Astrocyte (in vitro differentiated cells and primary cell): Measurements from ENCODE around the gene AKT3. TPM values are rescaled to one million over a fixed set of nuclear protein-coding genes. Genes with fewer than 3 reads are reported as not detected.

Source experiments
- DNase-seq: peaks from one replicate; pipeline ENCODE4 v3.0.0-alpha.2; 2010; ENCODE audit warnings: low read depth
- FAIRE-seq: peaks from 2 replicates; lab custom pipeline; 2011; peaks lifted over from hg19 to GRCh38; lab: Jason Lieb, UNC
- H2AFZ ChIP-seq: 2 replicates; pipeline ENCODE4 v1.6.0; 2012; ENCODE audit warnings: low read depth, low read length, inconsistent platforms
- H3K27ac ChIP-seq: 2 replicates; pipeline ENCODE4 v1.5.1; 2011; ENCODE audit warnings: low read depth, low read length, inconsistent platforms
- H3K27me3 ChIP-seq: 2 replicates; pipeline ENCODE4 v1.6.0; 2011; ENCODE audit warnings: low read length, inconsistent platforms; ENCODE audit not compliant: insufficient read depth
- H3K36me3 ChIP-seq: 2 replicates; pipeline ENCODE4 v1.5.1; 2011; ENCODE audit warnings: low read length, inconsistent platforms; ENCODE audit not compliant: insufficient read depth
- H3K4me1 ChIP-seq: 2 replicates; pipeline ENCODE4 v1.5.1; 2011; ENCODE audit warnings: low read length, inconsistent platforms; ENCODE audit not compliant: insufficient read depth
- H3K4me2 ChIP-seq: 2 replicates; pipeline ENCODE4 v1.6.0; 2012; ENCODE audit warnings: low read length, inconsistent platforms
- H3K4me3 ChIP-seq: 2 replicates; pipeline ENCODE4 v1.5.1; 2011; ENCODE audit warnings: low read depth, mild to moderate bottlenecking, low read length, inconsistent platforms; ENCODE audit not compliant: insufficient read depth
- H3K79me2 ChIP-seq: 2 replicates; pipeline ENCODE4 v1.6.0; 2012; ENCODE audit warnings: mild to moderate bottlenecking, low read length, inconsistent platforms; ENCODE audit not compliant: insufficient read depth
- H3K9ac ChIP-seq: 2 replicates; pipeline ENCODE4 v1.6.0; 2012; ENCODE audit warnings: mild to moderate bottlenecking, low read length, inconsistent platforms
- H3K9me3 ChIP-seq: 2 replicates; pipeline ENCODE4 v1.5.1; 2012; ENCODE audit warnings: low read depth, mild to moderate bottlenecking, low read length, inconsistent platforms; ENCODE audit not compliant: insufficient read depth
- H4K20me1 ChIP-seq: 2 replicates; pipeline ENCODE4 v1.6.0; 2012; ENCODE audit warnings: low read length, inconsistent platforms; ENCODE audit not compliant: insufficient read depth
- H3K27ac Mint-ChIP-seq: one replicate; pipeline ENCODE4 v1.8.0; 2021; ENCODE audit warnings: mild to moderate bottlenecking, mixed read lengths; ENCODE audit not compliant: unreplicated experiment
- H3K27me3 Mint-ChIP-seq: one replicate; pipeline ENCODE4 v1.8.0; 2021; ENCODE audit warnings: low read depth, mixed read lengths; ENCODE audit not compliant: unreplicated experiment
- H3K36me3 Mint-ChIP-seq: one replicate; pipeline ENCODE4 v1.8.0; 2021; ENCODE audit warnings: low read depth, mixed read lengths; ENCODE audit not compliant: unreplicated experiment
- H3K4me1 Mint-ChIP-seq: one replicate; pipeline ENCODE4 v1.8.0; 2021; ENCODE audit warnings: low read depth, mixed read lengths; ENCODE audit not compliant: unreplicated experiment
- H3K4me3 Mint-ChIP-seq: one replicate; pipeline ENCODE4 v1.8.0; 2021; ENCODE audit warnings: mild to moderate bottlenecking, moderate library complexity, mixed read lengths; ENCODE audit not compliant: unreplicated experiment
- H3K9me3 Mint-ChIP-seq: one replicate; pipeline ENCODE4 v1.8.0; 2021; ENCODE audit warnings: mild to moderate bottlenecking, mixed read lengths; ENCODE audit not compliant: unreplicated experiment
- CTCF ChIP-seq: IDR thresholded peaks from 2 replicates; pipeline ENCODE4 v1.5.1; 2011; ENCODE audit warnings: low read depth, mild to moderate bottlenecking, inconsistent platforms, low read length, moderate library complexity; ENCODE audit not compliant: insufficient read depth
- EZH2 ChIP-seq: IDR thresholded peaks from 2 replicates; pipeline ENCODE4 v1.6.1; 2012; ENCODE audit warnings: mild to moderate bottlenecking, low read length, inconsistent platforms; ENCODE audit not compliant: insufficient read depth
- total RNA-seq: library from RNA; stranded (reverse); gene quantifications from 2 replicates; pipeline ENCODE4 v1.2.1, GENCODE V29; 2021

The AKT3 gene
- total RNA-seq, 1 donor from 2014 or later, result 64.5 TPM

GRCh38 chr1:243493156-243494129 is 356.6 kb downstream of the AKT3 start:
- H3K36me3 Mint-ChIP-seq, result peaks cover 3% of the 10 kb centered on the region
- Histone ChIP-seq H3K4me1 (peaks cover 9% of the 10 kb centered on the region), H2AFZ (no peak overlapping the region), H3K9me3 (no peaks in the 10 kb centered on the region), H3K4me3 (no peak overlapping the region), H4K20me1 (peaks cover 3% of the 10 kb centered on the region), H3K4me2 (no peak overlapping the region), H3K36me3 (peaks cover 2% of the 10 kb centered on the region), H3K9ac (no peak overlapping the region), H3K27ac (no peak overlapping the region), H3K79me2 (no peaks in the 10 kb centered on the region), H3K27me3 (no peaks in the 10 kb centered on the region)
- H3K9me3 Mint-ChIP-seq, result no peaks in the 10 kb centered on the region
- H3K27me3 Mint-ChIP-seq, result no peaks in the 10 kb centered on the region
- FAIRE-seq, result peak; percentile 59
- H3K27ac Mint-ChIP-seq, result no peak overlapping the region
- H3K4me1 Mint-ChIP-seq, result peaks cover 7% of the 10 kb centered on the region
- peak; percentile 51 for DNase-seq
- no peak for TF ChIP-seq CTCF
- TF ChIP-seq EZH2, result no peak
- H3K4me3 Mint-ChIP-seq, result no peak overlapping the region

GRCh38 chr1:243490748-243491686 is 359.0 kb downstream of the AKT3 start:
- Histone ChIP-seq H4K20me1 (peaks cover 3% of the 10 kb centered on the region), H3K36me3 (peaks cover 2% of the 10 kb centered on the region), H3K4me2 (no peak overlapping the region), H3K9me3 (no peaks in the 10 kb centered on the region), H3K27me3 (no peaks in the 10 kb centered on the region), H2AFZ (no peak overlapping the region), H3K79me2 (no peaks in the 10 kb centered on the region), H3K9ac (no peak overlapping the region), H3K27ac (no peak overlapping the region), H3K4me3 (no peak overlapping the region), H3K4me1 (peaks cover 9% of the 10 kb centered on the region)
- TF ChIP-seq CTCF, result no peak
- TF ChIP-seq EZH2, result no peak
- Mint-ChIP-seq H3K36me3 (peaks cover 5% of the 10 kb centered on the region), H3K27ac (no peak overlapping the region), H3K27me3 (no peaks in the 10 kb centered on the region), H3K4me1 (peaks cover 3% of the 10 kb centered on the region), H3K4me3 (no peak overlapping the region), H3K9me3 (no peaks in the 10 kb centered on the region)
- FAIRE-seq (no peak), DNase-seq (peak; percentile 90)
